Prostate gland (tissue), 2 donors: ENCODE measurements around the gene S100A12.

ENCODE experiments used
- POLR2A ChIP-seq: fragments of 450-650 bp; IDR thresholded peaks from one replicate; pipeline ENCODE4 v1.6.1; 2016; ENCODE audit warnings: antibody characterized with exemption, mild to moderate bottlenecking
- TF ChIP-seq, protein P1 (sequence below), 4 experiments: fragments of 200-600 bp in 2 of 4; fragments of 450-650 bp in 2 of 4; sonication (generic) in 2 of 4; IDR thresholded peaks; 1 replicate in 3 of 4; 2 replicates in 1 of 4; pipeline ENCODE4 v1.5.1; 2016 to 2019; ENCODE audit warnings: antibody characterized with exemption in 4 of 4, mild to moderate bottlenecking in 2 of 4, moderate library complexity in 2 of 4

DNA sequence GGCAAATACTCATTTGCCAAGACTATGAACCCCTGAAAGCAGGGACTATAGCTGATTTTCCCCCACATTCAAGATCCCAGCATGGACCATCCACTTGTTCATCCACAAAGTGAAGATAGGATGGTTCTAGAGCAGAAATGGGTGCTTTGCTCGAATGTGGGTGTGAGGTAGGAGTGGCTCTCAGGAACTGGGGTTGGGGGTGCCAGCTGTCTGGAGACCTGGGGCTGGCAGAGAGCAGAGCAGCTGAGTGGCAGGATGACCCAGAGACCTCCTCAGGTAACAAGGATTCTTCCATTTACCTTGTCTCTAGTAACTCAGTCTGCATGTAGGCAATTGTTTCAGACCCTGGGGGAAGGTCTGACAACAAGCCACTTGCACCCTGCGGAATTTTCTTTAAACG is 11.8 kb downstream of the S100A12 start:
- TF ChIP-seq, protein P1, sequence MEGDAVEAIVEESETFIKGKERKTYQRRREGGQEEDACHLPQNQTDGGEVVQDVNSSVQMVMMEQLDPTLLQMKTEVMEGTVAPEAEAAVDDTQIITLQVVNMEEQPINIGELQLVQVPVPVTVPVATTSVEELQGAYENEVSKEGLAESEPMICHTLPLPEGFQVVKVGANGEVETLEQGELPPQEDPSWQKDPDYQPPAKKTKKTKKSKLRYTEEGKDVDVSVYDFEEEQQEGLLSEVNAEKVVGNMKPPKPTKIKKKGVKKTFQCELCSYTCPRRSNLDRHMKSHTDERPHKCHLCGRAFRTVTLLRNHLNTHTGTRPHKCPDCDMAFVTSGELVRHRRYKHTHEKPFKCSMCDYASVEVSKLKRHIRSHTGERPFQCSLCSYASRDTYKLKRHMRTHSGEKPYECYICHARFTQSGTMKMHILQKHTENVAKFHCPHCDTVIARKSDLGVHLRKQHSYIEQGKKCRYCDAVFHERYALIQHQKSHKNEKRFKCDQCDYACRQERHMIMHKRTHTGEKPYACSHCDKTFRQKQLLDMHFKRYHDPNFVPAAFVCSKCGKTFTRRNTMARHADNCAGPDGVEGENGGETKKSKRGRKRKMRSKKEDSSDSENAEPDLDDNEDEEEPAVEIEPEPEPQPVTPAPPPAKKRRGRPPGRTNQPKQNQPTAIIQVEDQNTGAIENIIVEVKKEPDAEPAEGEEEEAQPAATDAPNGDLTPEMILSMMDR (IDR thresholded peaks at IDR 0.05): no peak
- no peak for TF ChIP-seq POLR2A
